ENCODE measurements around the gene PDK1.

PDK1 gene

DNA sequence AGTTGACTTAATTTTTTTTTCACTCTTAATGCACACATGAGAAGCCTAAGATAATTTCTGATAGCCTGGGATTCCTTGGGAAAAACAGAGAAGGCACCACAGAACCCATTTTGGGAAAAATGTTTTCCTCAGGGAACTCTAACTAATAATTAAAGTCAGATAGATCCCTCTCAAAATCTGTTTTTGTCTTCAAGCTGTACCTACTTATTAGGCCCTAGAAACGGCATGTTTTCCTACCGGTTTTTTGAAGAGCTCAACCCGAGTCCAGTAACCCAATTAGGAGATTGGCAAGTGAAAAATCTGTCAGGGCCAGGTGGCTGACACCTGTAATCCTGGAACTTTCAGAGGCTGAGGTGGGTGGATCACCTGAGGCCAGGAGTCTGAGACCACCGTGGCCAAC is 16.1 kb upstream of the PDK1 start:
- no peak for TF ChIP-seq SIN3A (IDR thresholded peaks at IDR 0.05; ENCODE audit: borderline replicate concordance, insufficient read depth, low read length)
- TF ChIP-seq, protein P1, sequence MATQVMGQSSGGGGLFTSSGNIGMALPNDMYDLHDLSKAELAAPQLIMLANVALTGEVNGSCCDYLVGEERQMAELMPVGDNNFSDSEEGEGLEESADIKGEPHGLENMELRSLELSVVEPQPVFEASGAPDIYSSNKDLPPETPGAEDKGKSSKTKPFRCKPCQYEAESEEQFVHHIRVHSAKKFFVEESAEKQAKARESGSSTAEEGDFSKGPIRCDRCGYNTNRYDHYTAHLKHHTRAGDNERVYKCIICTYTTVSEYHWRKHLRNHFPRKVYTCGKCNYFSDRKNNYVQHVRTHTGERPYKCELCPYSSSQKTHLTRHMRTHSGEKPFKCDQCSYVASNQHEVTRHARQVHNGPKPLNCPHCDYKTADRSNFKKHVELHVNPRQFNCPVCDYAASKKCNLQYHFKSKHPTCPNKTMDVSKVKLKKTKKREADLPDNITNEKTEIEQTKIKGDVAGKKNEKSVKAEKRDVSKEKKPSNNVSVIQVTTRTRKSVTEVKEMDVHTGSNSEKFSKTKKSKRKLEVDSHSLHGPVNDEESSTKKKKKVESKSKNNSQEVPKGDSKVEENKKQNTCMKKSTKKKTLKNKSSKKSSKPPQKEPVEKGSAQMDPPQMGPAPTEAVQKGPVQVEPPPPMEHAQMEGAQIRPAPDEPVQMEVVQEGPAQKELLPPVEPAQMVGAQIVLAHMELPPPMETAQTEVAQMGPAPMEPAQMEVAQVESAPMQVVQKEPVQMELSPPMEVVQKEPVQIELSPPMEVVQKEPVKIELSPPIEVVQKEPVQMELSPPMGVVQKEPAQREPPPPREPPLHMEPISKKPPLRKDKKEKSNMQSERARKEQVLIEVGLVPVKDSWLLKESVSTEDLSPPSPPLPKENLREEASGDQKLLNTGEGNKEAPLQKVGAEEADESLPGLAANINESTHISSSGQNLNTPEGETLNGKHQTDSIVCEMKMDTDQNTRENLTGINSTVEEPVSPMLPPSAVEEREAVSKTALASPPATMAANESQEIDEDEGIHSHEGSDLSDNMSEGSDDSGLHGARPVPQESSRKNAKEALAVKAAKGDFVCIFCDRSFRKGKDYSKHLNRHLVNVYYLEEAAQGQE (IDR thresholded peaks at IDR 0.05; ENCODE audit: insufficient read depth in 1 of 2, low read depth in 2 of 2, low read length in 2 of 2) = no peak
- no peak for TF ChIP-seq FOXP2 (optimal IDR thresholded peaks at IDR 0.05; ENCODE audit: borderline replicate concordance, extremely low read depth, extremely low read length, insufficient read depth)
- TF ChIP-seq POLR2AphosphoS5 (IDR thresholded peaks at IDR 0.05; ENCODE audit: low read depth, low read length) = no peak
- no peak for TF ChIP-seq TAF1 (IDR thresholded peaks at IDR 0.05; ENCODE audit: borderline replicate concordance, insufficient read depth, low read length)

DNA sequence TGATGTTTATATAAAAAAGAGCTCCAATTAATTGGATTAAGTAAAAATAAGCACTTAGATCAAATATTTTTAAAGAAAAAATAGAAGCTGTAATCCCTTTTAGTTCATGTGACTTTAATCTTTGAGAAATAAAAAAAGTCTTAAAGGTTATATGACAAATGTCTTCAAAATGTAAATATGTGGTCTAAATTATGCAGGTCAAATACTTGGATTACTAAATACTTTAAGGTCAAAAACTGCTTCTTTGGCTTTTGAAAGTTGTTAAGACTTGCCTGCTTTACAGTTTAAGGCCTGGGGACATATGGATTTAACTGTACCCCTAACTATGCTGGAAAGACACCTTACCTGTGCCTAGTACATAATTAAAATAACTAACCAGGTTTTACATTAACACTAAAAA is 15.5 kb upstream of the PDK1 start:
- TF ChIP-seq TAF1 (IDR thresholded peaks at IDR 0.05; ENCODE audit: borderline replicate concordance, insufficient read depth, low read length) = no peak
- no peak for TF ChIP-seq POLR2AphosphoS5 (IDR thresholded peaks at IDR 0.05; ENCODE audit: low read depth, low read length)
- TF ChIP-seq, protein P1 (IDR thresholded peaks at IDR 0.05; ENCODE audit: insufficient read depth in 1 of 2, low read depth in 2 of 2, low read length in 2 of 2) = no peak
- TF ChIP-seq SIN3A (IDR thresholded peaks at IDR 0.05; ENCODE audit: borderline replicate concordance, insufficient read depth, low read length) = no peak
- no peak for TF ChIP-seq FOXP2 (optimal IDR thresholded peaks at IDR 0.05; ENCODE audit: borderline replicate concordance, extremely low read depth, extremely low read length, insufficient read depth)

DNA sequence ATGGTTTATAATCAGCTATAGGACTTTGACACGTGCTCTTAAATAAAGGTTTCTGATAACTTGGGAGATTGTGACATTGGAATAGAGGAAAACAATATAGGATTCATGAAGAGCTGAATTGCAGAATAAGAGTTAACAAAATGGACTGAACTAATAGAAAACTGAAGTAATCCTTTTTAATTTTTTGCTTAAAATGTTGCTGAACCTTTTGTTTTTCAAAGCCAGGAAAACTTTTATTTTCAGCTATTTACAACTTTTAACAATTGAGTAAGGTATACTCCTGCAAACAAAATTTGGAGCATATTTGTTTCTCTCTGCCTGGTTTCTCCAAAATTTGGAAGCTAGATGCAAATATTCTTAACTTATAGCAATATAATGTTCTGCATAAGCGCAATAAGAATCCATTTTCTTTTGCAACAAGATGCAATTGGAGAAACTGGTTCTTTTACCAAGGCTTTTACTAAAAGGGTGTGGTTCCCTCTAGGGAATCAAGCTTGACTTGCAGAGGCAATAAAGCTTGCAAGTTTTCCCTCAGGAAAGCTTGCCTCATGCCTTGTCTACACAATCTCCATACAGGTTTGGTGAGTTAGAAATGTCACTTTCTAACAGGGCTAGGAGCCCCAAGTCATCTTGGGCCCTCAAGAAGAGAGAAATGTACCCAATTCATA is 10.3 kb upstream of the PDK1 start:
- TF ChIP-seq POLR2AphosphoS5 (IDR thresholded peaks at IDR 0.05; ENCODE audit: low read depth, low read length) = no peak
- TF ChIP-seq, protein P1 (IDR thresholded peaks at IDR 0.05; ENCODE audit: insufficient read depth in 1 of 2, low read depth in 2 of 2, low read length in 2 of 2) = no peak
- no peak for TF ChIP-seq SIN3A (IDR thresholded peaks at IDR 0.05; ENCODE audit: borderline replicate concordance, insufficient read depth, low read length)
- no peak for TF ChIP-seq TAF1 (IDR thresholded peaks at IDR 0.05; ENCODE audit: borderline replicate concordance, insufficient read depth, low read length)
- TF ChIP-seq FOXP2 (optimal IDR thresholded peaks at IDR 0.05; ENCODE audit: borderline replicate concordance, extremely low read depth, extremely low read length, insufficient read depth) = no peak

DNA sequence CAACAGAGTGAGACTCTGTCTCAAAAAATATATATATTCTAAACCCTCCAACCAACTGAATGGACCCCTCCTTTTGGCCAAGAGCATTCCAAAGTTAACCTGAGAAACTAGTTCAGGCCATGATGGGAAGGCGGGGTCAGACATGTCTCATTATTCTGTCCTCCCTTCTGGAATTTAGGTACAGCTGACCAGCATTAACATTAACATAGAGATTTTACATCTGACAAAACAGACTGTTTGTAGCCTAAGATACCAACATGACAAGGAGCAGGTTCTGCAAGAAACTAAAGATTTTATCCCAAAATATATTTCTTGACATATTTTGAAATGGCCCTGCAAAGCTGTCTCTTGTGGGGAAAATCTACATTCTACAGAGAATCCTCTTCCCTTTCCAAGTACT is 6.8 kb upstream of the PDK1 start:
- TF ChIP-seq TAF1 (IDR thresholded peaks at IDR 0.05; ENCODE audit: borderline replicate concordance, insufficient read depth, low read length) = no peak
- TF ChIP-seq, protein P1 (IDR thresholded peaks at IDR 0.05; ENCODE audit: insufficient read depth in 1 of 2, low read depth in 2 of 2, low read length in 2 of 2) = no peak

DNA sequence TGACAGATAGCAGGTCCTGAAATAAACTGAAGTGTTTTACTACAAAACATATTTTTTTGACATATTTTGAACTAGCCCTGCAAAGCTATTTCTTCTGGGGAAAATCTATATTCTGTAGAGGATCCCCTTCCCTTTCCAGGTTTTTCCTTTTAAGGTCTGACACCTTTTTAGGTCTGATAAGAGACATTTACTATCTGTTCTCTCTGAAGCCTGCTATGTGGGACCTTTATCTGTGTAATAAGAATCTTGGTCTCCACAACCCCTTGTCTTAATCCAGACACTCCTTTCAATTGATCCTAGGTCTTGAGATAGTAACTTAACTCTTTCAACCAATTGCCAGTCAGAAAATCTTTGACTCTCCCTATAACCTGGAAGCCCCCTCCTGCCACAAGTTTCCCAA is 5.5 kb upstream of the PDK1 start:
- TF ChIP-seq TAF1 (IDR thresholded peaks at IDR 0.05; ENCODE audit: borderline replicate concordance, insufficient read depth, low read length) (no peak), SIN3A (IDR thresholded peaks at IDR 0.05; ENCODE audit: borderline replicate concordance, insufficient read depth, low read length) (no peak), FOXP2 (optimal IDR thresholded peaks at IDR 0.05; ENCODE audit: borderline replicate concordance, extremely low read depth, extremely low read length, insufficient read depth) (no peak), POLR2AphosphoS5 (IDR thresholded peaks at IDR 0.05; ENCODE audit: low read depth, low read length) (no peak)
- TF ChIP-seq, protein P1 (IDR thresholded peaks at IDR 0.05; ENCODE audit: insufficient read depth in 1 of 2, low read depth in 2 of 2, low read length in 2 of 2) = no peak

Data from PFSK-1 (cell line).